Spleen (tissue), 11 donors: ENCODE measurements around the gene IFT27. TPM values are rescaled to one million over a fixed set of nuclear protein-coding genes. Genes with fewer than 3 reads are reported as not detected.

Experiments used
- DNase-seq: peaks from one replicate; pipeline ENCODE4 v3.0.0-alpha.2; 2020
- H3K27ac ChIP-seq, 8 donors: fragments of 200-600 bp; sonication (generic) in 7 of 8; 1 replicate in 4 of 8; 2 replicates in 4 of 8; pipeline versions ENCODE4 v1.5.0 to v1.8.0; 2016 to 2021; ENCODE audit warnings: inconsistent platforms in 4 of 8, mild to moderate bottlenecking in 4 of 8, moderate library complexity in 1 of 8
- H3K27me3 ChIP-seq, 7 donors: fragments of 200-600 bp; sonication (generic) in 6 of 7; replicated peaks in 1 of 7; 1 replicate in 4 of 7; 2 replicates in 3 of 7; pipeline versions ENCODE4 v1.5.0 to v1.8.0; 2016 to 2021; ENCODE audit warnings: inconsistent platforms in 3 of 7, mild to moderate bottlenecking in 1 of 7
- H3K36me3 ChIP-seq, 6 donors: fragments of 200-600 bp; sonication (generic) in 5 of 6; 1 replicate in 4 of 6; 2 replicates in 2 of 6; pipeline versions ENCODE4 v1.5.0 to v1.8.0; 2016 to 2021; ENCODE audit warnings: inconsistent platforms in 2 of 6
- H3K4me1 ChIP-seq, 6 donors: fragments of 200-600 bp; sonication (generic) in 5 of 6; 1 replicate in 3 of 6; 2 replicates in 3 of 6; pipeline versions ENCODE4 v1.5.0 to v1.8.0; 2016 to 2021; ENCODE audit warnings: inconsistent platforms in 3 of 6
- H3K4me3 ChIP-seq, 8 donors: fragments of 200-600 bp; sonication (generic) in 7 of 8; 1 replicate in 4 of 8; 2 replicates in 4 of 8; pipeline versions ENCODE4 v1.5.0 to v1.8.0; 2016 to 2021; ENCODE audit warnings: inconsistent platforms in 4 of 8, mild to moderate bottlenecking in 4 of 8, moderate library complexity in 2 of 8
- H3K9me3 ChIP-seq, 8 donors: fragments of 200-600 bp; sonication (generic) in 7 of 8; 1 replicate in 4 of 8; 2 replicates in 4 of 8; pipeline versions ENCODE4 v1.5.0 to v1.8.0; 2016 to 2021; ENCODE audit warnings: inconsistent platforms in 4 of 8
- POLR2A ChIP-seq, 3 donors: fragments of 450-650 bp; IDR thresholded peaks; one replicate each; pipeline ENCODE4 v1.5.1; 2017; ENCODE audit warnings: antibody characterized with exemption in 3 of 3, mild to moderate bottlenecking in 1 of 3
- POLR2AphosphoS5 ChIP-seq, 3 donors: sonication (generic); formaldehyde crosslinking; IDR thresholded peaks; one replicate each; pipeline ENCODE4 v1.5.1; 2017; ENCODE audit warnings: antibody characterized with exemption in 3 of 3
- WGBS, 5 donors: extraction: QIAGEN DNeasy Blood & Tissue Kit in 3 of 5; methylation state at CpG; one replicate each; pipeline versions ENCODE4 v1.1.5 to v1.1.7; 2013 to 2018; 5-methylcytosine and 5-hydroxymethylcytosine counted together
- intact Hi-C: fragments of 100-400 bp; cut with DNase I; formaldehyde crosslinking; loops from one replicate; pipeline ENCODE4 v1.15.0; 2023; ENCODE audit warnings: low total_unique reads
- polyA plus RNA-seq, 3 donors: library from polyadenylated mRNA; stranded (reverse); fragments of 200-250 nt; gene quantifications; one replicate each; pipeline ENCODE4 v1.2.1, GENCODE V29; 2013
- total RNA-seq, 7 donors: library from RNA; depleted of rRNA in 3 of 7; stranded (reverse); fragments of >200 nt in 3 of 7; fragmentation: NEBNext Ultra II Directional in 4 of 7; extraction: Animal tissue kit (Norgen Biotek cat#: 25700) in 4 of 7; gene quantifications; one replicate each; pipeline versions ENCODE4 v1.1.0 to v1.2.1, GENCODE V29; 2016 to 2021
- TF ChIP-seq, protein P1 (sequence below), 11 experiments: fragments of 200-600 bp in 7 of 11; fragments of 450-650 bp in 4 of 11; sonication (generic) in 4 of 11; IDR thresholded peaks in 8 of 11; conservative IDR thresholded peaks in 3 of 11; 1 replicate in 7 of 11; 2 replicates in 4 of 11; pipeline versions ENCODE4 v1.4.0 to v1.8.0; 2016 to 2021; ENCODE audit warnings: antibody characterized with exemption in 11 of 11, inconsistent platforms in 4 of 11, mild to moderate bottlenecking in 1 of 11
- donor health status: healthy with polysubstance abuse.
- donor health status: DM: no; HTN: no; CAD: no; lungs with moderate emphysema.
- donor health status: DM: no; HTN: no; CAD: no.
- donor health status: Bipolar disorder and iron deficiency.
- donor health status: healthy.
- donor health status: DM: no; HTN: no; CAD: no.
- donor health status: DM: yes; HTN: yes; CAD: no.

The IFT27 gene
- total and polyA plus RNA-seq, 10 donors = 12.4 to 35.4 (median 22.4) TPM

DNA sequence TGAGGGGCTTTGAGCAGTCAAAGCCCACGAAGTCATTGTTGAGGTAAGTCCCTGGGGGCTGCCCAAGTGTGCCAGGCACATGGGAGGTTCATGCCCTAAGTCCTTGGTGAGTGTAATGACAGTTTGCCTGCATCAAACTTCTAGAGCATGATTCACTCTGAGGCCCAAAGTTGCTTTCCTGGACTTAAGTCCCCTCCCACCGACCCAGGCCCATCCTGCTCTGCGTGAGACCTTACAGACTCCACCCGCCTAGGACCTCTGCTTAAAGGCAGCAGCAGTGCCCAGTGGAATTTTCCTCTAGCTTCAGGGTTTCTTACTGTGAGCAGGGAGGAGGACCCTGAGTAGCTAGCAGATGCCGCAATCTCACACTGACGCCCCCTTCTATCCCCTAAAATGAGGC lies 46.7 kb upstream of the IFT27 start:
- Histone ChIP-seq H3K4me3 (no peak overlapping the region), H3K27ac (no peak overlapping the region), H3K27me3 (peaks cover 3 to 70% (median 28%) of the 10 kb centered on the region in 7 donors), H3K9me3 (no peaks in the 10 kb centered on the region), H3K36me3 (no peaks in the 10 kb centered on the region), H3K4me1 (peaks cover 0 to 15% (median 3%) of the 10 kb centered on the region in 6 donors)
- intact Hi-C loops = no loop called here
- TF ChIP-seq POLR2A (IDR thresholded peaks at IDR 0.05) (no peak), POLR2AphosphoS5 (IDR thresholded peaks at IDR 0.05) (no peak)
- TF ChIP-seq, protein P1, sequence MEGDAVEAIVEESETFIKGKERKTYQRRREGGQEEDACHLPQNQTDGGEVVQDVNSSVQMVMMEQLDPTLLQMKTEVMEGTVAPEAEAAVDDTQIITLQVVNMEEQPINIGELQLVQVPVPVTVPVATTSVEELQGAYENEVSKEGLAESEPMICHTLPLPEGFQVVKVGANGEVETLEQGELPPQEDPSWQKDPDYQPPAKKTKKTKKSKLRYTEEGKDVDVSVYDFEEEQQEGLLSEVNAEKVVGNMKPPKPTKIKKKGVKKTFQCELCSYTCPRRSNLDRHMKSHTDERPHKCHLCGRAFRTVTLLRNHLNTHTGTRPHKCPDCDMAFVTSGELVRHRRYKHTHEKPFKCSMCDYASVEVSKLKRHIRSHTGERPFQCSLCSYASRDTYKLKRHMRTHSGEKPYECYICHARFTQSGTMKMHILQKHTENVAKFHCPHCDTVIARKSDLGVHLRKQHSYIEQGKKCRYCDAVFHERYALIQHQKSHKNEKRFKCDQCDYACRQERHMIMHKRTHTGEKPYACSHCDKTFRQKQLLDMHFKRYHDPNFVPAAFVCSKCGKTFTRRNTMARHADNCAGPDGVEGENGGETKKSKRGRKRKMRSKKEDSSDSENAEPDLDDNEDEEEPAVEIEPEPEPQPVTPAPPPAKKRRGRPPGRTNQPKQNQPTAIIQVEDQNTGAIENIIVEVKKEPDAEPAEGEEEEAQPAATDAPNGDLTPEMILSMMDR (IDR thresholded peaks at IDR 0.05 in 8 of 11, conservative IDR thresholded peaks at IDR 0.05 in 3 of 11) = no peak
- no peak for DNase-seq
- WGBS, 5 donors = 73 to 82% (median 78%) methylated on average over 6 of the region's 6 CpGs

DNA sequence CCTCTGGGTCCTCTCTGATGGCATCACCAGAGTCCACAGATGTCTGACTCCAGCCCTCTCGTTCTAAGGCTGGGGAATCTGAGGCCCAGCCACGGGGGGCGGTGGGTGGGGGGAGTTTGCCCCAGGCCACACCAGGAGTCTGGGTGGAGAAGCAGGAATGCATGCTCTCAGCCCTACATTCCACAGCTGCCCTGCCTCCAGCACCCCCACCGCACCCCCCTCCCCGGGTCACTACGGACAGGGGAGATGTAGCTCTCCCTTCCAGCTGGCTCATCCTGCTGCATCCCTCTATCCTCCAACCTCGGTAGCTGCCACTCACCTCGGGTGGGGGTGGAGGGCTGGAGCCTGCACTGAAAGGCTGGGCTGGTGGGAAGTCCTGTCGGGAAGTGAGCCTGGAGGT lies 43.2 kb upstream of the IFT27 start:
- H3K27me3 ChIP-seq = peaks cover 3 to 91% (median 44%) of the 10 kb centered on the region in 7 donors
- no peak for DNase-seq

DNA sequence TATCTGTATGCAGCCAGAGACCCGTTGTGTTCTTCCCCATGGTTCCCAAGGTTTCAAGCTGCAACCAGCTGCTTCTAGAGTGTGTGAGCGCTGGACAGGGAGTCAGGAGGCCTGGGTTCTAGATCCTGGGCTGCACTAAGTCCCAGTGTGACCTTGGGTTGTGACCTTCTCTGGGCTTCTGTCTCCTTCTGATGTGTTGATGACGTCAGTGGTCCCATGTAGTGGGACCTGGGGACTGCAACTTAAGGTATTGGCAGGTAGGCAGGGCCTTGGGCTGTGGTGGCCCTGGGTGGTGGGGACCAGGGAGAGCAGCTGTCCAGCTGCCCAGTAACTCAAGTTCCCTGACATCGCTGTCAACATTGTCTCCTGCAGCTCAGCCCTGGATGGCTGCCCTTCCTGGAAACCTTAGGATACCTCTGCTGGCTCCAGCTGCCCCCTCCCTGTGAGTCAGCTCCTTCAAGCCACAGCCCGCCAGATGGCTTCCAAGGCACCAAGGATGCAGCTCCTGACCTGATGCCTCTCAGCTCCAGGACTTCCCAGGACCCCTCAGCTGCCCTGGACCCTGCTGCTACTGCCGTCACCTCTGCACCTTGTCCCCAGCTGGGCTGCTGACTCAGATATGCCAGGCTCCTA lies 42.2 kb upstream of the IFT27 start:
- TF ChIP-seq POLR2AphosphoS5 (IDR thresholded peaks at IDR 0.05) (no peak), POLR2A (IDR thresholded peaks at IDR 0.05) (no peak)
- TF ChIP-seq, protein P1 (IDR thresholded peaks at IDR 0.05 in 8 of 11, conservative IDR thresholded peaks at IDR 0.05 in 3 of 11) = no peak
- Histone ChIP-seq H3K36me3 (no peaks in the 10 kb centered on the region), H3K27ac (no peak overlapping the region), H3K4me1 (peaks cover 7 to 32% (median 16%) of the 10 kb centered on the region in 6 donors), H3K4me3 (no peak overlapping the region), H3K9me3 (no peaks in the 10 kb centered on the region), H3K27me3 (peaks cover 3 to 91% (median 37%) of the 10 kb centered on the region in 7 donors)
- WGBS, 5 donors = 78 to 91% (median 81%) methylated on average over 2 to 6 of the region's 6 CpGs
- intact Hi-C loops = no loop called here
- DNase-seq = no peak

More for the DNA sequence above, 43.2 kb upstream of the IFT27 start:
- H3K4me3 ChIP-seq = no peak overlapping the region
- no peaks in the 10 kb centered on the region for H3K36me3 ChIP-seq
- WGBS, 5 donors = 41 to 54% (median 45%) methylated on average over 6 to 9 of the region's 9 CpGs
- intact Hi-C loops = no loop called here
- TF ChIP-seq POLR2AphosphoS5 (IDR thresholded peaks at IDR 0.05) = no peak
- TF ChIP-seq, protein P1 (IDR thresholded peaks at IDR 0.05 in 8 of 11, conservative IDR thresholded peaks at IDR 0.05 in 3 of 11) = no peak
- no peak for TF ChIP-seq POLR2A (IDR thresholded peaks at IDR 0.05)
- peaks cover 7 to 35% (median 18%) of the 10 kb centered on the region in 6 donors for H3K4me1 ChIP-seq
- no peaks in the 10 kb centered on the region for H3K9me3 ChIP-seq
- H3K27ac ChIP-seq = no peak overlapping the region

DNA sequence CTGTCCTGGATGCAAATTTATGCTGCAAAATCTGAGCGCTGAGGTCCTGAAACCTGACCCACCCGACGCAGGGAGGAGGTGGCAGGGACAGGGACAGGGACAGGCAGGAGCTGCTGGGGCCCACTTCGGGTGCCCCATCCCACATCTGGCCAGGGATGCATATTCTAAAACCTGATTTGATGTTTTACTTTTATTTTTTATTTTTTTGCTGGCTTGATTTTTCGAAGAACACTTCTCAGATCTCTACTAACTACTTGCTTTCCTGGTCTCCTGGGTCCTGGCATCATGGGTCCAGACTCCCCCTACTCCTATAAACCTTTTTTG lies 41.6 kb upstream of the IFT27 start:
- Histone ChIP-seq H3K4me3 (no peak overlapping the region), H3K27me3 (peaks cover 3 to 87% (median 36%) of the 10 kb centered on the region in 7 donors), H3K4me1 (peaks cover 7 to 26% (median 15%) of the 10 kb centered on the region in 6 donors), H3K27ac (no peak overlapping the region), H3K36me3 (no peaks in the 10 kb centered on the region), H3K9me3 (no peaks in the 10 kb centered on the region)
- intact Hi-C loops = no loop called here
- DNase-seq = no peak
- 34 to 51% (median 45%) methylated on average over 5 of the region's 5 CpGs for WGBS, 5 donors
- TF ChIP-seq POLR2A (IDR thresholded peaks at IDR 0.05) (no peak), POLR2AphosphoS5 (IDR thresholded peaks at IDR 0.05) (no peak)
- TF ChIP-seq, protein P1 (IDR thresholded peaks at IDR 0.05 in 8 of 11, conservative IDR thresholded peaks at IDR 0.05 in 3 of 11) = no peak
